HG02759 (cell line): ENCODE data around the gene CSF3R.
A peak's percentile ranks its signal among the peaks of the same experiment; 100 is the strongest.

Experiments
- ATAC-seq: cut with Tn5 transposase; IDR thresholded peaks from one replicate; pipeline ENCODE4 v1.9.1; 2021; ENCODE audit warnings: mild to moderate bottlenecking, moderate library complexity; ENCODE audit not compliant: unreplicated experiment

CSF3R gene

GRCh38 chr1:36421649-36422048 lies 61.1 kb downstream of the CSF3R start:
- no peak for ATAC-seq

GRCh38 chr1:36420836-36421317 lies 61.8 kb downstream of the CSF3R start:
- peak; percentile 65 for ATAC-seq

GRCh38 chr1:36420409-36420808 lies 62.3 kb downstream of the CSF3R start:
- ATAC-seq = no peak

GRCh38 chr1:36419569-36419968 lies 63.1 kb downstream of the CSF3R start:
- ATAC-seq = no peak

- no peak for ATAC-seq
Measured at GRCh38 chr1:36419140-36419539, 63.6 kb downstream of the CSF3R start.

- no peak for ATAC-seq
Measured at GRCh38 chr1:36417931-36418330, 64.8 kb downstream of the CSF3R start.
